Caco-2 (cell line): ENCODE measurements around the gene DSCAML1. TPM values are rescaled to one million over a fixed set of nuclear protein-coding genes. Genes with fewer than 3 reads are reported as not detected.

Experiments used
- BruUV-seq: library from RNA; stranded (reverse); fragments of 400-500 nt; replicated peaks from 2 replicates; lab custom pipeline; 2021; lab: Mats Ljungman, UMichigan
- CTCF ChIA-PET: fragments of 300-600 bp; sonication (Branson Sonifier 250); formaldehyde crosslinking; loops from one replicate; lab custom pipeline; 2022; ENCODE audit warnings: antibody characterized with exemption; lab: Charles Lee
- POLR2A ChIA-PET: fragments of 300-600 bp; sonication (Branson Sonifier 250); formaldehyde crosslinking; loops from one replicate; lab custom pipeline; 2022; ENCODE audit warnings: antibody characterized with exemption; lab: Charles Lee
- DNase-seq, 2 experiments: peaks; one replicate each; pipeline versions ENCODE4 v3.0.0 to v3.0.0-alpha.2; 2020 to 2022
- H3K27me3 ChIP-seq: replicated peaks from 2 replicates; pipeline ENCODE4 v1.6.0; 2011; ENCODE audit warnings: low read length; ENCODE audit not compliant: control insufficient read depth, insufficient read depth
- H3K36me3 ChIP-seq: 2 replicates; pipeline ENCODE4 v1.5.1; 2011; ENCODE audit warnings: low read length; ENCODE audit not compliant: control insufficient read depth, insufficient read depth
- H3K4me1 ChIP-seq: fragments of 250-450 bp; sonication (Bioruptor Pico); 2 replicates; pipeline ENCODE4 v1.5.1; 2020; ENCODE audit warnings: mild to moderate bottlenecking
- H3K4me3 ChIP-seq: 2 replicates; pipeline ENCODE4 v1.5.1; 2011; ENCODE audit warnings: low read depth, mild to moderate bottlenecking, control low read depth, low read length
- H3K9me3 ChIP-seq: fragments of 250-450 bp; sonication (Bioruptor Pico); 2 replicates; pipeline ENCODE4 v1.5.1; 2020; ENCODE audit warnings: mild to moderate bottlenecking, moderate library complexity
- H3K27ac Mint-ChIP-seq: one replicate; pipeline ENCODE4 v1.8.0; 2022; ENCODE audit warnings: mixed read lengths; ENCODE audit not compliant: unreplicated experiment
- H3K27me3 Mint-ChIP-seq: one replicate; pipeline ENCODE4 v1.8.0; 2022; ENCODE audit warnings: mixed read lengths; ENCODE audit not compliant: insufficient read depth, unreplicated experiment
- H3K36me3 Mint-ChIP-seq: one replicate; pipeline ENCODE4 v1.8.0; 2022; ENCODE audit warnings: mild to moderate bottlenecking, mixed read lengths; ENCODE audit not compliant: insufficient read depth, unreplicated experiment
- H3K4me1 Mint-ChIP-seq: one replicate; pipeline ENCODE4 v1.8.0; 2022; ENCODE audit warnings: low read depth, mixed read lengths; ENCODE audit not compliant: unreplicated experiment
- H3K4me3 Mint-ChIP-seq: one replicate; pipeline ENCODE4 v1.8.0; 2022; ENCODE audit warnings: mild to moderate bottlenecking, moderate library complexity, mixed read lengths; ENCODE audit not compliant: unreplicated experiment
- H3K9me3 Mint-ChIP-seq: one replicate; pipeline ENCODE4 v1.8.0; 2022; ENCODE audit warnings: mixed read lengths; ENCODE audit not compliant: unreplicated experiment
- intact Hi-C: fragments of 100-400 bp; cut with micrococcal nuclease; formaldehyde crosslinking; loops from one replicate; pipeline ENCODE4 v1.10.0; 2022; ENCODE audit not compliant: unreplicated experiment
- total RNA-seq: library from RNA; stranded (reverse); gene quantifications from 2 replicates; pipeline ENCODE4 v1.2.3, GENCODE V29; 2022
- TF ChIP-seq, protein P1 (sequence below), 2 experiments: fragments of 200-600 bp in 1 of 2; IDR thresholded peaks; 1 replicate in 1 of 2; 2 replicates in 1 of 2; pipeline versions ENCODE4 v1.5.1 to v1.8.0; 2011 to 2022; ENCODE audit warnings: antibody characterized with exemption in 1 of 2, control low read depth in 1 of 2, inconsistent platforms in 1 of 2, low read depth in 1 of 2, low read length in 1 of 2, mild to moderate bottlenecking in 1 of 2, moderate library complexity in 1 of 2; ENCODE audit not compliant: insufficient read depth in 1 of 2, severe bottlenecking in 1 of 2, unreplicated experiment in 1 of 2

DSCAML1 gene
- total RNA-seq, 1 experiment from 2014 or later, result not detected

DNA sequence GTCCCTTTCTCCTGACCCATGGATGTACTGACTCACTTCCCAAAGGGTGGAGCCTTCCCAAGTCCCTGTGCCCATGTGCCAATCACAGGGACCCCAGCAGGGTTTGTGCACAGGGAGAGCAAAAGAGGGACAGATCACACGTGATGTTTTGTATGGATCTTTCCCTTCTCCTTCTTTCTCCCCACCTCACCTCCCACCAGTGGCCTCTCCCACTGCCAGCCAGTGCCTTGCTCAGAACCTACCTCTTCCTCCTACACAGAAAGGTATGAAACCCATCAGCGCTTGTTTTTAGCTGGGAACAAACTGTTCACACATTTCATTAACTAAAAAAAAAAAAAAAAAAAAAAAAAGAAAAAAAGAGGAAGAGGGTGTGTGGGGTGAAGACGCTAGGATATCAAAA is 112.9 kb downstream of the DSCAML1 start:
- Histone ChIP-seq H3K4me3 (no peak overlapping the region), H3K27me3 (no peaks in the 10 kb centered on the region), H3K9me3 (no peaks in the 10 kb centered on the region), H3K4me1 (peaks cover 18% of the 10 kb centered on the region), H3K36me3 (no peaks in the 10 kb centered on the region)
- no peaks in the 10 kb centered on the region for H3K36me3 Mint-ChIP-seq
- H3K27me3 Mint-ChIP-seq, result no peaks in the 10 kb centered on the region
- TF ChIP-seq, protein P1, sequence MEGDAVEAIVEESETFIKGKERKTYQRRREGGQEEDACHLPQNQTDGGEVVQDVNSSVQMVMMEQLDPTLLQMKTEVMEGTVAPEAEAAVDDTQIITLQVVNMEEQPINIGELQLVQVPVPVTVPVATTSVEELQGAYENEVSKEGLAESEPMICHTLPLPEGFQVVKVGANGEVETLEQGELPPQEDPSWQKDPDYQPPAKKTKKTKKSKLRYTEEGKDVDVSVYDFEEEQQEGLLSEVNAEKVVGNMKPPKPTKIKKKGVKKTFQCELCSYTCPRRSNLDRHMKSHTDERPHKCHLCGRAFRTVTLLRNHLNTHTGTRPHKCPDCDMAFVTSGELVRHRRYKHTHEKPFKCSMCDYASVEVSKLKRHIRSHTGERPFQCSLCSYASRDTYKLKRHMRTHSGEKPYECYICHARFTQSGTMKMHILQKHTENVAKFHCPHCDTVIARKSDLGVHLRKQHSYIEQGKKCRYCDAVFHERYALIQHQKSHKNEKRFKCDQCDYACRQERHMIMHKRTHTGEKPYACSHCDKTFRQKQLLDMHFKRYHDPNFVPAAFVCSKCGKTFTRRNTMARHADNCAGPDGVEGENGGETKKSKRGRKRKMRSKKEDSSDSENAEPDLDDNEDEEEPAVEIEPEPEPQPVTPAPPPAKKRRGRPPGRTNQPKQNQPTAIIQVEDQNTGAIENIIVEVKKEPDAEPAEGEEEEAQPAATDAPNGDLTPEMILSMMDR (IDR thresholded peaks at IDR 0.05; ENCODE audit: insufficient read depth in 1 of 2, low read depth in 1 of 2, low read length in 1 of 2, severe bottlenecking in 1 of 2, unreplicated experiment in 1 of 2), result no peak
- CTCF ChIA-PET, result no interaction called here
- POLR2A ChIA-PET, result no interaction called here
- H3K27ac Mint-ChIP-seq, result peak overlapping the region; percentile 27
- intact Hi-C loops, result loop anchor here (1.0 to 2.0 kb wide), 2 partner anchors 19 to 34 kb away; no protein-coding TSS in a partner anchor
- BruUV-seq, result no TSS peak
- H3K9me3 Mint-ChIP-seq, result no peaks in the 10 kb centered on the region
- H3K4me1 Mint-ChIP-seq, result peaks cover 18% of the 10 kb centered on the region
- H3K4me3 Mint-ChIP-seq, result no peak overlapping the region
- DNase-seq, result no peak

DNA sequence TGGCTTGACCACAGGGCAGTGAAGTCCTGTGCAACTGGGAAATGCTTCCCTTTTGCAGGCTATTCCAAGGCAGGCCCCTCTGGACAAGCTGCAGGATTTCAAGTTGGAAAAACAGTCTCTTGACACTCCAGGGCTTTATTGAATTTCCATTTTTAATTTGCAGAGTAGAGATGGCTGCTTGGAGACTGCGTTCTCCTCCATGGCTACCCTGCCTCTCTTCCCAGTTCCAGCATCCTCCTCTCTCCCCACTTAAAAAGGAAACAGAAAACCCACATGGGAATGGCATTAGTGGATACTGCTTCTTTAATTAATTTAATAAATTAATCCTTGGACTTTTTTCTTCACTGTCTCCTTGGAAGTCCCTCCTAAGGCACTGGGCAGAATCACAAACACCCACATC is 115.6 kb downstream of the DSCAML1 start:
- Histone ChIP-seq H3K4me1 (peaks cover 27% of the 10 kb centered on the region), H3K9me3 (no peaks in the 10 kb centered on the region), H3K4me3 (no peak overlapping the region), H3K36me3 (no peaks in the 10 kb centered on the region), H3K27me3 (no peaks in the 10 kb centered on the region)
- Mint-ChIP-seq H3K27me3 (no peaks in the 10 kb centered on the region), H3K27ac (no peak overlapping the region), H3K4me3 (no peak overlapping the region), H3K9me3 (no peaks in the 10 kb centered on the region), H3K4me1 (peaks cover 24% of the 10 kb centered on the region), H3K36me3 (no peaks in the 10 kb centered on the region)
- ChIA-PET CTCF (no interaction called here), POLR2A (no interaction called here)
- no peak for DNase-seq
- TF ChIP-seq, protein P1 (IDR thresholded peaks at IDR 0.05; ENCODE audit: insufficient read depth in 1 of 2, low read depth in 1 of 2, low read length in 1 of 2, severe bottlenecking in 1 of 2, unreplicated experiment in 1 of 2), result no peak
- BruUV-seq, result no TSS peak
- intact Hi-C loops, result no loop called here

DNA sequence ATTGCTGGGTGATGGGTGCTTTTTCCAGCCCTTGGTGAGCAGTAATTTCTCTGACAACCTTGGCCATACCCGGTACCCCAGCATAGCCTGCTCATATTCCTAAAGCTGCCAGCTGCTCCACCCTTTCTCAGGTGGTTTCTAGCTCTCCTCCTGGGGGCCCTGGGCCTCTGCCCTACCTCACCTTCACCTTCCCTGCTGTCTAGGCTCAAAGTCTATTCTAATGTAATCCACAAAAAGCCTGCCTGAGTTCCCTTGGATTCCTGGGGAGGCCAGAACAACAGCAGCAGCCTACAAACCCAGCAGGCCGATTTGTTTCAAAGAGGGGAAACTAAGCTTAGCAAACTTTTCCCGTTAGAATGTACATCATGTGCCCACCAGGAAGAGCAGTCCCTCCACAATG is 117.6 kb downstream of the DSCAML1 start:
- Histone ChIP-seq H3K36me3 (no peaks in the 10 kb centered on the region), H3K4me1 (peaks cover 10% of the 10 kb centered on the region), H3K27me3 (no peaks in the 10 kb centered on the region), H3K9me3 (no peaks in the 10 kb centered on the region), H3K4me3 (no peak overlapping the region)
- no peak for DNase-seq
- CTCF ChIA-PET, result no interaction called here
- Mint-ChIP-seq H3K4me1 (peaks cover 19% of the 10 kb centered on the region), H3K27me3 (no peaks in the 10 kb centered on the region), H3K27ac (no peak overlapping the region), H3K9me3 (no peaks in the 10 kb centered on the region), H3K36me3 (no peaks in the 10 kb centered on the region), H3K4me3 (no peak overlapping the region)
- BruUV-seq, result no TSS peak
- TF ChIP-seq, protein P1 (IDR thresholded peaks at IDR 0.05; ENCODE audit: insufficient read depth in 1 of 2, low read depth in 1 of 2, low read length in 1 of 2, severe bottlenecking in 1 of 2, unreplicated experiment in 1 of 2), result no peak
- intact Hi-C loops, result no loop called here
- POLR2A ChIA-PET, result no interaction called here
